Testis (tissue), 3 donors: ENCODE measurements around the gene HERC4. TPM values are rescaled to one million over a fixed set of nuclear protein-coding genes. Genes with fewer than 3 reads are reported as not detected.

Source experiments
- DNase-seq: peaks from one replicate; pipeline ENCODE4 v3.0.0-alpha.2; 2019
- H3K27ac ChIP-seq, 2 donors: fragments of 200-600 bp; sonication (generic); one replicate each; pipeline ENCODE4 v1.5.1; 2019
- H3K27me3 ChIP-seq: fragments of 200-600 bp; sonication (generic); one replicate; pipeline ENCODE4 v1.5.1; 2019
- H3K36me3 ChIP-seq: fragments of 200-600 bp; sonication (generic); one replicate; pipeline ENCODE4 v1.5.1; 2017; ENCODE audit warnings: low read depth; ENCODE audit errors: missing control alignments
- H3K4me1 ChIP-seq: fragments of 200-600 bp; sonication (generic); one replicate; pipeline ENCODE4 v1.5.1; 2019
- H3K4me3 ChIP-seq, 2 donors: fragments of 200-600 bp; sonication (generic); one replicate each; pipeline ENCODE4 v1.5.1; 2017 to 2019
- H3K9me3 ChIP-seq: fragments of 200-600 bp; sonication (generic); one replicate; pipeline ENCODE4 v1.5.1; 2017
- CTCF ChIP-seq, 3 experiments: fragments of 450-650 bp in 2 of 3; fragments of 200-600 bp in 1 of 3; sonication (generic) in 1 of 3; IDR thresholded peaks; one replicate each; pipeline ENCODE4 v1.5.1; 2016 to 2019; ENCODE audit warnings: antibody characterized with exemption in 3 of 3, mild to moderate bottlenecking in 2 of 3, moderate library complexity in 1 of 3
- POLR2A ChIP-seq: fragments of 450-650 bp; IDR thresholded peaks from one replicate; pipeline ENCODE4 v1.6.1; 2017; ENCODE audit warnings: antibody characterized with exemption, mild to moderate bottlenecking, moderate library complexity
- WGBS, 2 donors: methylation state at CpG; one replicate each; pipeline ENCODE4 v1.1.5; 2018; 5-methylcytosine and 5-hydroxymethylcytosine counted together
- intact Hi-C: fragments of 100-400 bp; cut with DNase I; formaldehyde crosslinking; loops from one replicate; pipeline ENCODE4 v1.15.1; 2023; ENCODE audit warnings: low total_unique reads
- polyA plus RNA-seq: library from polyadenylated mRNA; stranded (reverse); fragments of 350-450 nt; fragmentation: Illumina TruSeq; extraction: RNeasy Lipid Tissue Mini Kit (QIAGEN cat#74804); gene quantifications from one replicate; pipeline ENCODE4 v1.2.3, GENCODE V29; 2014; ENCODE audit warnings: low read depth, low replicate concordance; ENCODE audit not compliant: insufficient read depth
- total RNA-seq, 2 donors: library from RNA; depleted of rRNA; stranded (reverse); fragments of >200 nt; gene quantifications; one replicate each; pipeline ENCODE4 v1.2.3, GENCODE V29; 2016

The HERC4 gene
- total and polyA plus RNA-seq, 3 donors from 2014 or later = 30.5 to 79.1 (median 67.3) TPM

DNA sequence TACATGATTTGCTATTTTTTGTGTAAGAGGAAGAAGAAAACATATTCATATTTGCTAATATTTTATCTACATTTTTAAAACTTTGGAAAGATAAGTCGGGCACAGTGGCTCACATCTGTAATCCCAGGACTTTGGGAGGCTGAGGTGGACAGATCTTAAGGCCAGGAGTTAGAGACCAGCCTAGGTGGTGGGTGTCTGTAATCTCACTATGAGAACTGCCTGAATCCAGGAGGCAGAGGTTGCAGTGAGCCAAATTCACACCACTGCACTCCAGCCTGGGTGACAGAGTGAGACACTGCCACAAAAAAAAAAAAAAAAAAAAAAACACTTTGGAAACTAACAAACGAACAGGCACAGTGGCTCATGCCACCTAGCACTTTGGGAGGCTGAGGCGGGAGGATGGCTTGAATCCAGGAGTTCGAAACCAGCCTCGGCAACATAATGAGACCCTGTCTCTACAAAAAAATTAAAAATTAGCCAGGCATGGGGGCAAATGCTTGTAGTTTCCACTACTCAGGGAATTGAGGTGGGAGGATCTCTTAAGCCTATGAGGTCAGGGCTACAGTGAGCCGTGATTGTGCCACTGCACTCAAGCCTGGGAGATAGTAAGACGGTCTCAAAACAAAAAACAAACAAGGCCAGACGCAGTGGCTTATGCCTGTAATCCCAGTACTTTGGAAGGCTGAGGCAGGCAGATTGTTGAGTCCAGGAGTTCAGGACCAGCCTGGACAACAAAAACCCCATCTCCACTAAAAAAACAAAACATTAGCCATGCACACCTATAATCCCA lies 25.6 kb downstream of the HERC4 start:
- no peaks in the 10 kb centered on the region for H3K36me3 ChIP-seq
- no peaks in the 10 kb centered on the region for H3K27me3 ChIP-seq
- H3K27ac ChIP-seq = no peak overlapping the region
- intact Hi-C loops = no loop called here
- H3K4me1 ChIP-seq = no peaks in the 10 kb centered on the region
- 67 to 72% methylated on average over 8 of the region's 8 CpGs for WGBS, 2 donors
- no peak for DNase-seq
- H3K4me3 ChIP-seq = no peak overlapping the region
- H3K9me3 ChIP-seq = no peaks in the 10 kb centered on the region
- no peak for TF ChIP-seq CTCF (IDR thresholded peaks at IDR 0.05)
- no peak for TF ChIP-seq POLR2A

GRCh38 chr10:68047554-68048327 lies 27.3 kb downstream of the HERC4 start:
- no peaks in the 10 kb centered on the region for H3K36me3 ChIP-seq
- no peak overlapping the region for H3K4me3 ChIP-seq
- no peak for DNase-seq
- intact Hi-C loops = no loop called here
- no peaks in the 10 kb centered on the region for H3K27me3 ChIP-seq
- no peaks in the 10 kb centered on the region for H3K4me1 ChIP-seq
- WGBS, 2 donors = 82 to 83% methylated on average over 3 of the region's 3 CpGs
- H3K9me3 ChIP-seq = no peaks in the 10 kb centered on the region
- no peak overlapping the region for H3K27ac ChIP-seq
- no peak for TF ChIP-seq CTCF (IDR thresholded peaks at IDR 0.05)
- TF ChIP-seq POLR2A = no peak

DNA sequence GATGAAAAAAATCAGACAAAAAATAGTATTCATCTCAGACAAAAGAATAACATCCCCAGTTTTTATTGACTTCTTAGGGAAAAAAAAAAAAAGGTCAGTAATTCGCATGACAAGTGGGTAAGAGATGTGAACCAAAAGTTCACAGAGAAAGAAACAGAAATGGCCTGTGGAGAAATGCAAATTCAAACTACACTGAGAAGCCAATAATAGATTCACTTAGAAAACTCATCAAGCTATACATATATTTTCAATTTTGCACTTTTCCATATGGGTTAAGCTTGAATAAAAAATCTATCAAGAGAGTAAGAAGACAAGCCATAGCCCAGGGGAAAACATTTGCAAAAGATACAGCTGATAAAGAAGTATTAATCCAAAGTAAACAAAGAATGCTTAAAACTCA lies 28.0 kb downstream of the HERC4 start:
- Histone ChIP-seq H3K27me3 (no peaks in the 10 kb centered on the region), H3K36me3 (no peaks in the 10 kb centered on the region), H3K4me1 (no peaks in the 10 kb centered on the region), H3K9me3 (no peaks in the 10 kb centered on the region), H3K27ac (no peak overlapping the region), H3K4me3 (no peak overlapping the region)
- intact Hi-C loops = no loop called here
- TF ChIP-seq CTCF (IDR thresholded peaks at IDR 0.05) (no peak), POLR2A (no peak)
- no peak for DNase-seq
- 94 to 100% methylated on average over 1 of the region's 1 CpG for WGBS, 2 donors

DNA sequence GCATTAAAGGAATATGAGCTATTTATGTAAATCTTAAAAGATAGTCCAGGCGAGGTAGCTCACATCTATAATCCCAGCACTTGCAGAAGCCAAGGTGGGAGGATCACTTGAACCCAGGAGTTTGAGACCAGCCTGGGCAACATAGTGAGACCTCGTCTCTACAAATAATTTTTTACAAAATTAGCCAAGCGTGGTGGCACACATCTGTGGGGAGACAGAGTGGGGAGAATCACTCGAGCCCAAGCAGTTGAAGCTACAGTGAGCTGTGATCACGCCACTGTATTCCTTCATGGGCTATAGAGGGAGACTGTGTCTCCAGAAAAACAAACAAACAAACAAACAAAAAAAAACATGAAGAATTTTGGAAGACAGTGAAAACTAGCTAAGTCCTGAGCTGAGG lies 28.4 kb downstream of the HERC4 start:
- Histone ChIP-seq H3K9me3 (no peaks in the 10 kb centered on the region), H3K27me3 (no peaks in the 10 kb centered on the region), H3K36me3 (no peaks in the 10 kb centered on the region), H3K4me1 (no peaks in the 10 kb centered on the region), H3K4me3 (no peak overlapping the region), H3K27ac (no peak overlapping the region)
- TF ChIP-seq CTCF (IDR thresholded peaks at IDR 0.05) = no peak
- TF ChIP-seq POLR2A = no peak
- intact Hi-C loops = no loop called here
- WGBS, 2 donors = 95% methylated on average over 5 of the region's 5 CpGs
- no peak for DNase-seq
